Hypothalamus (tissue), 51 donors: ENCODE data around the gene SH3PXD2B.

Experiments
- DNase-seq, 51 donors: peaks; one replicate each; lab custom pipeline; 2025; lab: John Stamatoyannopoulos, UW

The SH3PXD2B gene

GRCh38 chr5:172282272-172283019 lies 171.9 kb downstream of the SH3PXD2B start:
- DNase-seq, result peak in 1 of 51 donors; percentile 9

GRCh38 chr5:172281346-172281745 lies 173.0 kb downstream of the SH3PXD2B start:
- no peak for DNase-seq

GRCh38 chr5:172280929-172281328 lies 173.4 kb downstream of the SH3PXD2B start:
- no peak for DNase-seq

GRCh38 chr5:172280317-172280716 lies 174.0 kb downstream of the SH3PXD2B start:
- no peak for DNase-seq

GRCh38 chr5:172278356-172278755 lies 176.0 kb downstream of the SH3PXD2B start:
- no peak for DNase-seq

- no peak for DNase-seq
These were observed 178.1 kb downstream of the SH3PXD2B start for GRCh38 chr5:172276214-172276613.
